K562 (cell line): ENCODE data around the gene CASKIN1. TPM values are rescaled to one million over a fixed set of nuclear protein-coding genes. Genes with fewer than 3 reads are reported as not detected.

Experiments used
- CREB1 ChIP-seq, 2 experiments: sonication (generic) in 1 of 2; formaldehyde crosslinking in 1 of 2; IDR thresholded peaks; 2 replicates each; pipeline versions ENCODE4 v1.6.1 to v1.8.0; 2012 to 2022; ENCODE audit warnings: inconsistent platforms in 1 of 2, mild to moderate bottlenecking in 1 of 2, missing genetic modification reagents in 1 of 2, moderate library complexity in 1 of 2
- HMGN3 ChIP-seq: IDR thresholded peaks from 2 replicates; pipeline ENCODE4 v1.6.1; 2011; ENCODE audit warnings: borderline replicate concordance, low read depth, mild to moderate bottlenecking, mixed read lengths, low read length; ENCODE audit not compliant: insufficient read length; ENCODE audit errors: extremely low read depth
- ID3 ChIP-seq, 2 experiments: fragments of 250-450 bp in 1 of 2; fragments of 450-650 bp in 1 of 2; sonication (Bioruptor Pico) in 1 of 2; IDR thresholded peaks; 2 replicates each; pipeline versions ENCODE4 v1.6.1 to v1.8.0; 2016 to 2021; ENCODE audit warnings: mild to moderate bottlenecking in 2 of 2, moderate library complexity in 2 of 2, missing compliant biosample characterization in 1 of 2, missing genetic modification characterization in 1 of 2
- NFATC3 ChIP-seq: fragments of 450-650 bp; IDR thresholded peaks from 2 replicates; pipeline ENCODE4 v1.6.1; 2017; ENCODE audit warnings: mild to moderate bottlenecking
- NFIC ChIP-seq: fragments of 450-650 bp; IDR thresholded peaks from 2 replicates; pipeline ENCODE4 v1.6.1; 2017; ENCODE audit warnings: mild to moderate bottlenecking, inconsistent platforms
- NR2F6 ChIP-seq: fragments of 450-650 bp; formaldehyde crosslinking; IDR thresholded peaks from 2 replicates; pipeline ENCODE4 v1.4.0; 2020; ENCODE audit warnings: mild to moderate bottlenecking
- PHF8 ChIP-seq: fragments of 200-600 bp; sonication (generic); IDR thresholded peaks from 2 replicates; pipeline ENCODE4 v1.6.1; 2012; ENCODE audit warnings: mixed run types, mild to moderate bottlenecking, inconsistent platforms, low read length, moderate library complexity, borderline replicate concordance
- PPARD ChIP-seq: fragments of 250-450 bp; sonication (Bioruptor Pico); IDR thresholded peaks from 2 replicates; pipeline ENCODE4 v1.8.0; 2022; ENCODE audit warnings: inconsistent platforms, mild to moderate bottlenecking, moderate library complexity
- SAFB ChIP-seq: fragments of 200-400 bp; formaldehyde crosslinking; IDR thresholded peaks from 2 replicates; pipeline ENCODE4 v1.6.1; 2017; ENCODE audit warnings: low read depth, low read length, borderline replicate concordance
- SNRNP70 ChIP-seq: fragments of 200-400 bp; formaldehyde crosslinking; optimal IDR thresholded peaks from 2 replicates; pipeline ENCODE3; 2017; ENCODE audit warnings: low read depth, low read length
- SP2 ChIP-seq: IDR thresholded peaks from 2 replicates; pipeline ENCODE4 v1.6.1; 2011; ENCODE audit warnings: mild to moderate bottlenecking, low read depth, low read length, moderate library complexity; ENCODE audit not compliant: poor library complexity, severe bottlenecking; ENCODE audit errors: extremely low read depth
- TCF3 ChIP-seq: sonication (generic); formaldehyde crosslinking; IDR thresholded peaks from 2 replicates; pipeline ENCODE4 v1.4.0; 2020; ENCODE audit warnings: mild to moderate bottlenecking, missing genetic modification reagents
- XRCC5 ChIP-seq: fragments of 200-400 bp; formaldehyde crosslinking; IDR thresholded peaks from 2 replicates; pipeline ENCODE4 v1.6.1; 2017; ENCODE audit warnings: low read depth, mild to moderate bottlenecking, low read length
- ZBTB33 ChIP-seq: sonication (generic); formaldehyde crosslinking; IDR thresholded peaks from 2 replicates; pipeline ENCODE4 v1.8.1; 2023; ENCODE audit warnings: mild to moderate bottlenecking, missing genetic modification reagents
- ZBTB49 ChIP-seq: sonication (generic); formaldehyde crosslinking; IDR thresholded peaks from 2 replicates; pipeline ENCODE4 v1.8.0; 2022; ENCODE audit warnings: missing genetic modification reagents, mild to moderate bottlenecking, borderline replicate concordance
- ZFX ChIP-seq: sonication (generic); formaldehyde crosslinking; IDR thresholded peaks from 2 replicates; pipeline ENCODE4 v1.8.0; 2022; ENCODE audit warnings: mild to moderate bottlenecking, missing genetic modification reagents, moderate library complexity
- ZKSCAN8 ChIP-seq: fragments of 200-800 bp; sonication (Bioruptor generic); IDR thresholded peaks from 2 replicates; pipeline ENCODE4 v1.6.1; 2016; ENCODE audit warnings: missing genetic modification characterization, missing compliant biosample characterization
- ZNF507 ChIP-seq: conservative IDR thresholded peaks from 2 replicates; pipeline ENCODE4 v1.6.1; 2017; ENCODE audit warnings: missing genetic modification characterization, missing compliant biosample characterization
- ZSCAN29 ChIP-seq: fragments of 450-650 bp; IDR thresholded peaks from 2 replicates; pipeline ENCODE4 v1.6.1; 2017
- polyA plus RNA-seq, 8 experiments: library from polyadenylated mRNA; depleted of rRNA in 4 of 8; stranded (reverse) in 5 of 8; unstranded in 3 of 8; fragments of >200 nt; fragmentation: Nextera tagmentation in 2 of 8; fragmentation: Illumina TruSeq in 1 of 8; extraction: Ambion mirVana in 2 of 8; extraction: Trizol in 1 of 8; gene quantifications; 2 replicates each; pipeline versions ENCODE4 v1.2.1 to v1.2.3, GENCODE V29; 2011 to 2014; ENCODE audit warnings: inconsistent platforms in 1 of 8, missing spikeins in 1 of 8
- total RNA-seq, 7 experiments: library from RNA; depleted of rRNA in 6 of 7; stranded (reverse); fragments of >200 nt in 6 of 7; fragmentation: Illumina TruSeq in 2 of 7; extraction: Trizol in 2 of 7; gene quantifications; 2 replicates each; pipeline versions ENCODE4 v1.2.1 to v1.2.3, GENCODE V29; 2011 to 2021; ENCODE audit warnings: low replicate concordance in 1 of 7
- TF ChIP-seq, protein P1 (sequence below): IDR thresholded peaks from 2 replicates; pipeline ENCODE4 v1.6.1; 2012; ENCODE audit warnings: low read depth, low read length, improper control_type of control experiment, borderline replicate concordance

Gene CASKIN1
- total and polyA plus RNA-seq, 9 of the 15 experiments (the other 6 are each of a cell fraction or from before 2014, with no cell fraction given), result 0.15 to 4.5 (median 1.5) TPM; not detected in 2

GRCh38 chr16:2147981-2148671 lies 48.3 kb downstream of the CASKIN1 start, which contains the start of gene RAB26 (continued):
- TF ChIP-seq NFATC3 (no peak), ID3 (CRISPR knock-in tag; IDR thresholded peaks at IDR 0.05) (no peak), ID3 (tag; IDR thresholded peaks at IDR 0.05) (no peak), SP2 (no peak), NFIC (peak; percentile 9; the same call in 1 of the 2 replicates), ZFX (CRISPR knock-in tag) (no peak), TCF3 (CRISPR knock-in tag) (no peak), ZKSCAN8 (CRISPR knock-in tag) (no peak), ZBTB49 (CRISPR knock-in tag) (no peak), PPARD (CRISPR knock-in tag) (no peak), SAFB (no peak), ZNF507 (tag) (no peak), SNRNP70 (no peak), CREB1 (IDR thresholded peaks at IDR 0.05) (no peak), CREB1 (CRISPR knock-in tag; IDR thresholded peaks at IDR 0.05) (no peak), ZSCAN29 (no peak), NR2F6 (CRISPR knock-in tag) (no peak), HMGN3 (peak; percentile 28), PHF8 (no peak), ZBTB33 (CRISPR knock-in tag) (peak; percentile 91), XRCC5 (no peak)
- TF ChIP-seq, protein P1, sequence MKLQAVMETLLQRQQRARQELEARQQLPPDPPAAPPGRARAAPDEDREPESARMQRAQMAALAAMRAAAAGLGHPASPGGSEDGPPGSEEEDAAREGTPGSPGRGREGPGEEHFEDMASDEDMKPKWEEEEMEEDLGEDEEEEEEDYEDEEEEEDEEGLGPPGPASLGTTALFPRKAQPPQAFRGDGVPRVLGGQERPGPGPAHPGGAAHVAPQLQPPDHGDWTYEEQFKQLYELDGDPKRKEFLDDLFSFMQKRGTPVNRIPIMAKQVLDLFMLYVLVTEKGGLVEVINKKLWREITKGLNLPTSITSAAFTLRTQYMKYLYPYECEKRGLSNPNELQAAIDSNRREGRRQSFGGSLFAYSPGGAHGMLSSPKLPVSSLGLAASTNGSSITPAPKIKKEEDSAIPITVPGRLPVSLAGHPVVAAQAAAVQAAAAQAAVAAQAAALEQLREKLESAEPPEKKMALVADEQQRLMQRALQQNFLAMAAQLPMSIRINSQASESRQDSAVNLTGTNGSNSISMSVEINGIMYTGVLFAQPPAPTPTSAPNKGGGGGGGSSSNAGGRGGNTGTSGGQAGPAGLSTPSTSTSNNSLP, result no peak
